Osteocyte (in vitro differentiated cells): ENCODE results near the gene PPP2R2D. TPM values are rescaled to one million over a fixed set of nuclear protein-coding genes. Genes with fewer than 3 reads are reported as not detected.
A peak's percentile ranks its signal among the peaks of the same experiment; 100 is the strongest.
"Not testable (repeated sequence)": the region's sequence is repeated elsewhere in the genome, so short reads cannot be mapped to it uniquely, and the experiment has no call there.

Experiments used
- DNase-seq: peaks from one replicate; pipeline ENCODE4 v3.0.0; 2021; ENCODE audit warnings: mixed read lengths; ENCODE audit not compliant: unreplicated experiment; ENCODE audit errors: extremely low spot score
- H3K27ac Mint-ChIP-seq: one replicate; pipeline ENCODE4 v1.8.0; 2021; ENCODE audit warnings: mild to moderate bottlenecking, mixed read lengths; ENCODE audit not compliant: unreplicated experiment
- H3K27me3 Mint-ChIP-seq: one replicate; pipeline ENCODE4 v1.8.0; 2021; ENCODE audit warnings: mixed read lengths; ENCODE audit not compliant: unreplicated experiment
- H3K36me3 Mint-ChIP-seq: one replicate; pipeline ENCODE4 v1.8.0; 2021; ENCODE audit warnings: mixed read lengths; ENCODE audit not compliant: unreplicated experiment
- H3K4me1 Mint-ChIP-seq: one replicate; pipeline ENCODE4 v1.8.0; 2021; ENCODE audit warnings: mixed read lengths; ENCODE audit not compliant: unreplicated experiment
- H3K4me3 Mint-ChIP-seq: one replicate; pipeline ENCODE4 v1.8.0; 2021; ENCODE audit warnings: mild to moderate bottlenecking, moderate library complexity, mixed read lengths; ENCODE audit not compliant: unreplicated experiment
- H3K9me3 Mint-ChIP-seq: one replicate; pipeline ENCODE4 v1.8.0; 2021; ENCODE audit warnings: mixed read lengths; ENCODE audit not compliant: unreplicated experiment
- CTCF ChIP-seq: fragments of 200-600 bp; sonication (generic); IDR thresholded peaks from 2 replicates; pipeline ENCODE4 v1.5.0; 2021; ENCODE audit warnings: antibody characterized with exemption, mild to moderate bottlenecking, moderate library complexity
- total RNA-seq: library from RNA; stranded (reverse); gene quantifications from 2 replicates; pipeline ENCODE4 v1.2.1, GENCODE V29; 2021

PPP2R2D gene
- total RNA-seq, 1 donor from 2014 or later = 28.9 TPM

GRCh38 chr10:131946880-131947279 is 46.1 kb downstream of the PPP2R2D start:
- H3K9me3 Mint-ChIP-seq = no peaks in the 10 kb centered on the region
- H3K36me3 Mint-ChIP-seq = peaks cover 33% of the 10 kb centered on the region
- peaks cover 55% of the 10 kb centered on the region for H3K4me1 Mint-ChIP-seq
- DNase-seq = no peak
- H3K27ac Mint-ChIP-seq = peak overlapping the region; percentile 93
- TF ChIP-seq CTCF = no peak
- peak overlapping the region; percentile 60 for H3K4me3 Mint-ChIP-seq
- H3K27me3 Mint-ChIP-seq = no peaks in the 10 kb centered on the region

- H3K4me1 Mint-ChIP-seq = peaks cover 50% of the 10 kb centered on the region
- no peak overlapping the region for H3K4me3 Mint-ChIP-seq
- peaks cover 33% of the 10 kb centered on the region for H3K36me3 Mint-ChIP-seq
- no peaks in the 10 kb centered on the region for H3K9me3 Mint-ChIP-seq
- DNase-seq = no peak
- no peaks in the 10 kb centered on the region for H3K27me3 Mint-ChIP-seq
- peak overlapping the region; percentile 93 for H3K27ac Mint-ChIP-seq
- TF ChIP-seq CTCF = no peak
Observed at GRCh38 chr10:131947631-131948347, 47.0 kb downstream of the PPP2R2D start.

GRCh38 chr10:131948501-131948900 is 47.7 kb downstream of the PPP2R2D start:
- Mint-ChIP-seq H3K4me3 (no peak overlapping the region), H3K4me1 (peaks cover 43% of the 10 kb centered on the region), H3K36me3 (peaks cover 34% of the 10 kb centered on the region), H3K27ac (no peak overlapping the region), H3K27me3 (no peaks in the 10 kb centered on the region), H3K9me3 (no peaks in the 10 kb centered on the region)
- no peak for TF ChIP-seq CTCF
- no peak for DNase-seq

- H3K36me3 Mint-ChIP-seq = peaks cover 39% of the 10 kb centered on the region
- no peaks in the 10 kb centered on the region for H3K9me3 Mint-ChIP-seq
- DNase-seq = no peak
- no peak for TF ChIP-seq CTCF
- H3K4me1 Mint-ChIP-seq = peaks cover 39% of the 10 kb centered on the region
- no peak overlapping the region for H3K4me3 Mint-ChIP-seq
- no peak overlapping the region for H3K27ac Mint-ChIP-seq
- H3K27me3 Mint-ChIP-seq = no peaks in the 10 kb centered on the region
Observed at GRCh38 chr10:131949041-131949862, 48.4 kb downstream of the PPP2R2D start.

- Mint-ChIP-seq H3K36me3 (peaks cover 38% of the 10 kb centered on the region), H3K4me1 (peaks cover 35% of the 10 kb centered on the region)
- not testable (repeated sequence) for DNase-seq, H3K4me3 Mint-ChIP-seq, H3K27ac Mint-ChIP-seq, H3K27me3 Mint-ChIP-seq, H3K9me3 Mint-ChIP-seq
Observed at GRCh38 chr10:131949908-131950307, 49.1 kb downstream of the PPP2R2D start.
